H9 (cell line): Measurements from ENCODE around the gene IL31. TPM values are rescaled to one million over a fixed set of nuclear protein-coding genes. Genes with fewer than 3 reads are reported as not detected.

Source experiments
- DNase-seq: peaks from one replicate; pipeline ENCODE4 v3.0.0-alpha.2; 2017
- H2AFZ ChIP-seq: one replicate; pipeline ENCODE4 v1.6.1; 2013; ENCODE audit warnings: mild to moderate bottlenecking, low read length, control low read depth, moderate library complexity
- H2AK5ac ChIP-seq: 2 replicates; pipeline ENCODE4 v1.6.1; 2013; ENCODE audit warnings: low read length, control low read depth, mixed read lengths; ENCODE audit not compliant: insufficient read length
- H2BK120ac ChIP-seq: one replicate; pipeline ENCODE4 v1.6.1; 2013; ENCODE audit warnings: low read depth, mild to moderate bottlenecking, low read length, control low read depth, inconsistent platforms; ENCODE audit not compliant: poor library complexity, severe bottlenecking
- H2BK12ac ChIP-seq: 2 replicates; pipeline ENCODE4 v1.6.1; 2013; ENCODE audit warnings: low read length, control low read depth, mixed read lengths, low read depth; ENCODE audit not compliant: insufficient read length
- H2BK15ac ChIP-seq: 2 replicates; pipeline ENCODE4 v1.6.1; 2013; ENCODE audit warnings: low read depth, low read length, control low read depth
- H2BK20ac ChIP-seq: one replicate; pipeline ENCODE4 v1.6.1; 2013; ENCODE audit warnings: low read depth, mild to moderate bottlenecking, low read length, control low read depth, inconsistent platforms; ENCODE audit not compliant: poor library complexity, severe bottlenecking
- H2BK5ac ChIP-seq: 2 replicates; pipeline ENCODE4 v1.6.1; 2013; ENCODE audit warnings: low read length, control low read depth, mixed read lengths; ENCODE audit not compliant: insufficient read length
- H3K14ac ChIP-seq: 2 replicates; pipeline ENCODE4 v1.6.1; 2013; ENCODE audit warnings: low read length, control low read depth; ENCODE audit not compliant: insufficient read depth
- H3K18ac ChIP-seq: 2 replicates; pipeline ENCODE4 v1.6.1; 2013; ENCODE audit warnings: low read depth, mild to moderate bottlenecking, mixed read lengths, low read length, control low read depth; ENCODE audit not compliant: insufficient read length
- H3K23ac ChIP-seq: 2 replicates; pipeline ENCODE4 v1.6.1; 2013; ENCODE audit warnings: low read length, control low read depth, mixed read lengths, low read depth; ENCODE audit not compliant: insufficient read length
- H3K23me2 ChIP-seq: 2 replicates; pipeline ENCODE4 v1.6.1; 2013; ENCODE audit warnings: low read depth, mild to moderate bottlenecking, mixed read lengths, low read length, control low read depth; ENCODE audit not compliant: insufficient read length, poor library complexity, severe bottlenecking
- H3K27ac ChIP-seq: 2 replicates; pipeline ENCODE4 v1.5.1; 2013; ENCODE audit warnings: low read length, control low read depth, mixed read lengths, low read depth; ENCODE audit not compliant: insufficient read length
- H3K27me3 ChIP-seq: 2 replicates; pipeline ENCODE4 v1.6.1; 2013; ENCODE audit warnings: low read length, control low read depth, inconsistent platforms; ENCODE audit not compliant: insufficient read depth
- H3K4ac ChIP-seq: 2 replicates; pipeline ENCODE4 v1.6.1; 2013; ENCODE audit warnings: low read depth, mild to moderate bottlenecking, control low read depth, inconsistent platforms, low read length, moderate library complexity
- H3K4me1 ChIP-seq: 2 replicates; pipeline ENCODE4 v1.6.1; 2013; ENCODE audit warnings: low read length, control low read depth, inconsistent platforms; ENCODE audit not compliant: insufficient read depth
- H3K4me2 ChIP-seq: 2 replicates; pipeline ENCODE4 v1.6.1; 2013; ENCODE audit warnings: low read length, control low read depth, mixed read lengths; ENCODE audit not compliant: insufficient read length, insufficient read depth
- H3K56ac ChIP-seq: 2 replicates; pipeline ENCODE4 v1.6.1; 2013; ENCODE audit warnings: low read depth, mild to moderate bottlenecking, mixed read lengths, low read length, control low read depth; ENCODE audit not compliant: insufficient read length
- H3K79me1 ChIP-seq: 2 replicates; pipeline ENCODE4 v1.6.1; 2013; ENCODE audit warnings: low read depth, mild to moderate bottlenecking, moderate library complexity, low read length, control low read depth, inconsistent platforms; ENCODE audit not compliant: insufficient read depth, poor library complexity, severe bottlenecking
- H3K79me2 ChIP-seq: 2 replicates; pipeline ENCODE4 v1.6.1; 2013; ENCODE audit warnings: low read length, control low read depth, inconsistent platforms; ENCODE audit not compliant: insufficient read depth
- H3K9ac ChIP-seq: 2 replicates; pipeline ENCODE4 v1.6.1; 2013; ENCODE audit warnings: low read length, control low read depth, mixed read lengths; ENCODE audit not compliant: insufficient read length; ENCODE audit errors: extremely low read depth
- H3K9me3 ChIP-seq: one replicate; pipeline ENCODE4 v1.6.1; 2013; ENCODE audit warnings: low read depth, low read length, inconsistent platforms; ENCODE audit not compliant: control insufficient read depth
- H3T11ph ChIP-seq: one replicate; pipeline ENCODE4 v1.6.1; 2013; ENCODE audit warnings: mild to moderate bottlenecking, low read length, control low read depth, inconsistent platforms
- H4K20me1 ChIP-seq: one replicate; pipeline ENCODE4 v1.6.1; 2013; ENCODE audit not compliant: control insufficient read depth, insufficient read length, insufficient read depth
- H4K5ac ChIP-seq: 2 replicates; pipeline ENCODE4 v1.6.1; 2013; ENCODE audit warnings: low read depth, mild to moderate bottlenecking, mixed read lengths, low read length, control low read depth; ENCODE audit not compliant: insufficient read length
- H4K8ac ChIP-seq: replicated peaks from 2 replicates; pipeline ENCODE4 v1.6.1; 2013; ENCODE audit warnings: low read length, control low read depth, mixed read lengths, low read depth; ENCODE audit not compliant: insufficient read length
- H4K91ac ChIP-seq: 2 replicates; pipeline ENCODE4 v1.6.1; 2013; ENCODE audit warnings: low read depth, mild to moderate bottlenecking, moderate library complexity, mixed read lengths, low read length, control low read depth; ENCODE audit not compliant: insufficient read length
- H3K27ac Mint-ChIP-seq, 3 experiments: 2 replicates in 2 of 3; 3 replicates in 1 of 3; pipeline ENCODE4 v1.8.0; 2020 to 2021; ENCODE audit warnings: mixed read lengths in 3 of 3, mild to moderate bottlenecking in 1 of 3, moderate library complexity in 1 of 3
- H3K27me3 Mint-ChIP-seq: 2 replicates; pipeline ENCODE4 v1.8.0; 2021; ENCODE audit warnings: low read depth, mild to moderate bottlenecking, moderate library complexity, mixed read lengths
- H3K36me3 Mint-ChIP-seq, 3 experiments: 2 replicates in 2 of 3; 3 replicates in 1 of 3; pipeline ENCODE4 v1.8.0; 2020 to 2021; ENCODE audit warnings: low read depth in 3 of 3, mixed read lengths in 3 of 3; ENCODE audit not compliant: insufficient read depth in 1 of 3
- H3K4me1 Mint-ChIP-seq, 2 experiments: 2 replicates each; pipeline ENCODE4 v1.8.0; 2020; ENCODE audit warnings: mixed read lengths in 2 of 2
- H3K4me3 Mint-ChIP-seq, 2 experiments: 2 replicates in 1 of 2; 3 replicates in 1 of 2; pipeline ENCODE4 v1.8.0; 2020 to 2021; ENCODE audit warnings: mild to moderate bottlenecking in 2 of 2, mixed read lengths in 2 of 2, moderate library complexity in 1 of 2
- H3K9me3 Mint-ChIP-seq, 2 experiments: 2 replicates in 1 of 2; 3 replicates in 1 of 2; pipeline ENCODE4 v1.8.0; 2020; ENCODE audit warnings: mild to moderate bottlenecking in 2 of 2, mixed read lengths in 2 of 2, moderate library complexity in 1 of 2
- CTCF ChIP-seq: fragments of 200-600 bp; sonication (generic); conservative IDR thresholded peaks from 3 replicates; pipeline ENCODE4 v1.8.0; 2021; ENCODE audit warnings: antibody characterized with exemption, mild to moderate bottlenecking
- WGBS: extraction: QIAGEN DNeasy Blood & Tissue Kit; methylation state at CpG from one replicate; pipeline ENCODE4 v1.1.7; 2013; ENCODE audit warnings: missing lambda C conversion rate, low lambda C conversion rate, mixed read lengths; ENCODE audit not compliant: insufficient read length; ENCODE audit errors: extremely low coverage; 5-methylcytosine and 5-hydroxymethylcytosine counted together
- total RNA-seq: library from RNA; stranded (reverse); gene quantifications from 2 replicates; pipeline ENCODE4 v1.2.1, GENCODE V29; 2021

Gene IL31
- total RNA-seq, 1 experiment from 2014 or later, result not detected

DNA sequence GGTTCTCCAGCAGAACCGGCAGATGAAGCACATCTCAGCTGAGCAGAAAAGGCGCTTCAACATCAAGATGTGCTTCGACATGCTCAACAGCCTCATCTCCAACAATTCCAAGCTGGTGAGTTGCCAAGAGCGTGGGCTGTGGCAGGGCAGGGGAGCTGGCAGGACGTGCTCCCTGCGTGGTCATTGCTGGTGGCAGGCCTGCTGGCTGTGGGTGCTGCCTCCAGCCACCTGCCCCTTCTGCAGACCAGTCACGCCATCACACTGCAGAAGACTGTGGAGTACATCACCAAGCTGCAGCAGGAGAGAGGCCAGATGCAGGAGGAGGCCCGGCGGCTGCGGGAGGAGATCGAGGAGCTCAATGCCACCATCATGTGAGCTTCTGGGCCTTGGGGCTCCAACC lies 35.8 kb downstream of the IL31 start:
- no peaks in the 10 kb centered on the region for H3K27me3 Mint-ChIP-seq
- H3K4me3 Mint-ChIP-seq, result no peak overlapping the region
- H3K27me3 ChIP-seq, result no peaks in the 10 kb centered on the region
- no peaks in the 10 kb centered on the region for H3K79me2 ChIP-seq
- no CpG with 5 or more reads among the region's 11 CpGs for WGBS
- no peaks in the 10 kb centered on the region for H3K23me2 ChIP-seq
- no peaks in the 10 kb centered on the region for H3K79me1 ChIP-seq
- peaks cover 51 to 59% (median 52%) of the 10 kb centered on the region in 3 experiments for H3K36me3 Mint-ChIP-seq
- no peak overlapping the region for H2BK20ac ChIP-seq
- H3K56ac ChIP-seq, result no peak overlapping the region
- DNase-seq, result no peak
- H2AFZ ChIP-seq, result no peak overlapping the region
- no peak overlapping the region for H3K23ac ChIP-seq
- no peak overlapping the region for H2BK5ac ChIP-seq
- no peaks in the 10 kb centered on the region for H3K4me1 ChIP-seq
- H3K9me3 Mint-ChIP-seq, result peaks cover 17 to 20% of the 10 kb centered on the region in 2 experiments
- H4K8ac ChIP-seq, result no peak overlapping the region
- no peak overlapping the region for H3K14ac ChIP-seq
- H3K9me3 ChIP-seq, result peaks cover 16% of the 10 kb centered on the region
- no peak overlapping the region for H2BK15ac ChIP-seq
- H3K4me2 ChIP-seq, result no peak overlapping the region
- no peak overlapping the region for H3K4ac ChIP-seq
- H2BK120ac ChIP-seq, result no peak overlapping the region
- no peak overlapping the region for H3K27ac ChIP-seq
- no peak overlapping the region for H2AK5ac ChIP-seq
- H3K4me1 Mint-ChIP-seq, result peaks cover 0 to 13% of the 10 kb centered on the region in 2 experiments; a peak in 2 of 4 replicates
- H4K91ac ChIP-seq, result no peak overlapping the region
- no peak for TF ChIP-seq CTCF
- H3K27ac Mint-ChIP-seq, result 0 out of 7 replicates have a peak overlapping the region, but pooled peaks of 1 of the 3 experiments have one; percentile 27
- H4K20me1 ChIP-seq, result no peaks in the 10 kb centered on the region
- no peak overlapping the region for H4K5ac ChIP-seq
- H3T11ph ChIP-seq, result no peak overlapping the region
- H3K9ac ChIP-seq, result no peak overlapping the region
- H3K18ac ChIP-seq, result no peak overlapping the region
- no peak overlapping the region for H2BK12ac ChIP-seq
